Measurements from ENCODE around the gene AP2A2.

DNA sequence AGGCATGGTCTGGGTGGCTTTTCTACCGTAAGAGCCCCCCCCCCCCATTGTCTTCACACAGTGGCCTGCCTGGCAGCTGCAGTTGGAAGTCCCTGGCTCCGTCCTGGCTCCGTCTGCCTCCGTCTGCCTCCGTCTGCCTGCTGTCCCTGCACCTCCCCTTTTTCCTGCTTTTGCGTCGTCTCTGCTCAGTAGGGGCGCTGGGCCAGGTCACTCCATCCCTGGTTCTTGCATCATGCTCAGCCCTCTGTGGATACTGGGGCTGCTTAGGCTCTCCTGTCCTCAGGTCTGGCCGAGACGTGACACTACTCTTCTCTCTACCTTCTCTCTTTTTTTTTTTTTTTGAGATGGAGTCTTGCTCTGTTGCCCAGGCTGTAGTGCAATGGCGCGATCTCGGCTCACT, 27.8 kb downstream of the AP2A2 start:
- TF ChIP-seq, protein P1, sequence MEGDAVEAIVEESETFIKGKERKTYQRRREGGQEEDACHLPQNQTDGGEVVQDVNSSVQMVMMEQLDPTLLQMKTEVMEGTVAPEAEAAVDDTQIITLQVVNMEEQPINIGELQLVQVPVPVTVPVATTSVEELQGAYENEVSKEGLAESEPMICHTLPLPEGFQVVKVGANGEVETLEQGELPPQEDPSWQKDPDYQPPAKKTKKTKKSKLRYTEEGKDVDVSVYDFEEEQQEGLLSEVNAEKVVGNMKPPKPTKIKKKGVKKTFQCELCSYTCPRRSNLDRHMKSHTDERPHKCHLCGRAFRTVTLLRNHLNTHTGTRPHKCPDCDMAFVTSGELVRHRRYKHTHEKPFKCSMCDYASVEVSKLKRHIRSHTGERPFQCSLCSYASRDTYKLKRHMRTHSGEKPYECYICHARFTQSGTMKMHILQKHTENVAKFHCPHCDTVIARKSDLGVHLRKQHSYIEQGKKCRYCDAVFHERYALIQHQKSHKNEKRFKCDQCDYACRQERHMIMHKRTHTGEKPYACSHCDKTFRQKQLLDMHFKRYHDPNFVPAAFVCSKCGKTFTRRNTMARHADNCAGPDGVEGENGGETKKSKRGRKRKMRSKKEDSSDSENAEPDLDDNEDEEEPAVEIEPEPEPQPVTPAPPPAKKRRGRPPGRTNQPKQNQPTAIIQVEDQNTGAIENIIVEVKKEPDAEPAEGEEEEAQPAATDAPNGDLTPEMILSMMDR (IDR thresholded peaks at IDR 0.05): no peak
- TF ChIP-seq POLR2A (IDR thresholded peaks at IDR 0.05): no peak
